GM19240 (cell line): Measurements from ENCODE around the gene OAS2.
A peak's percentile ranks its signal among the peaks of the same experiment; 100 is the strongest.
"Not testable (repeated sequence)": the region's sequence is repeated elsewhere in the genome, so short reads cannot be mapped to it uniquely, and the experiment has no call there.

Experiments used
- DNase-seq: peaks from one replicate; pipeline ENCODE4 v3.0.0; 2011; ENCODE audit warnings: low spot score; ENCODE audit not compliant: insufficient read length

The OAS2 gene

DNA sequence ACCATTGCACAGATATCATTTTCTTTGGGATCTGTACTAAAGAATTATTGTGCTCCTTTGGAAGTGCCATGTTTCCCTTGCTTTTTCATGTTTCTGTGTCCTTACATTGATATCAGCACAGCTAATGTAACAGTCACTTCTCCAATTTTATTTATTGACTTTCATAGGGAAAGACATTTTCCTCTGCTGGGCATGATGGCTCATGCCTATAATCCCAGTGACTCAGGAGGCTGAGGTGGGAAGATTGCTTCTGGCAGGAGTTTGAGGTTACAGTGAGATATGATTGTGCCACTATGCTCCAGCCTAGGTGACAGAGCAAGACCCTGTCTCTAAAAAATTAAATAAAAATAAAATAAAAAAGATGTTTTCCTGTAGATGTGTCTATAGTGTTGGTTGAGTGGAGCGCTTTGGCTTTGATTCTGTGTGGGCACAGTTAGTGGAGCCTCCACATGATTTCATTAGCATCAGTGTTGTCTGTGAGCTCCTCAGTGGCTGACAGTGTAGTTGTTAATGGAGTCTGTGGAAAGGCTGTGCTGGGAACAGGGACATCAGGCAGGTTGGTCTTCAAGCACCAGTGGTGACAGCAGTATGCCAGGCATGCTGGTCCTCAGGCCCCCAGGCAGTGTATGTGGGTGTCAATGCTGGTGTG is 7.4 kb downstream of the OAS2 start:
- DNase-seq = no peak

- no peak for DNase-seq
Measured at GRCh38 chr12:112986291-112986800, 8.0 kb downstream of the OAS2 start.

DNA sequence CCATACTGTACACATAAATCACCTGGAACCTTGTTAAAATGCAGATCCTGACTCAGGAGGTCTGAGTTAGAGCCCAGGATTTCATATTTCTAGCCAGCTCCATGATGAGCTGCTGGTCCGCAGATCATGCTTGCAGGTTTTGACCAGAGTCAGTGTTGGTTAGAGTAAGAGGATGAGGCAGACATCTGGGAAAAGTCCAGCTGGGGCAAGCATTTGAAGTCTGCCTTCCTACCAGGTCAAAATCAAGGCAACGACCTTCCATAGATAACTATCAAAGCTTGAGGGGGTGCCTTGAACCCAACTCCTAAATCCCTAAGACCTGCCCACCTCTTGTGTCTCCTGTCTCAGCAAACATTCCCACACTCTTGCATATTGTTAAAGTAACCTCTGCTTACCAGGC is 9.2 kb downstream of the OAS2 start:
- no peak for DNase-seq

DNA sequence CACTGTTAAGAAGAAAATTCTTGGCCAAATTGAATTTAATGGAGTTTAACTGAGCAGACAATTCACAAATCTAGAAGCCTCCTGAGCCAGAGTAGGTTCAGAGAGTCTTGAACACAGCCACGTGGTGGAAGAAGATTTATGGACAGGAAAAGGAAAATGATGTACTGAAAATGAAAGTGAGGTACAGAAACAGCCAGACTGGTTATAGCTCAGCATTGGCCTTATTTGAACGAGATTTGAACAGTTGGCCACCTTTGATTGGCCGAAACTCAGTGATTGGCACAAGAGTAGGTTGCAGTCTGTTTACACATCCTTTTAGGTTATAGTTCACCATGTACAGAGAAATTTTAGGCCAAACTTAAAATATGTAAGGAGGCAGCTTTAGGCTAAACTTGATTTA is 9.9 kb downstream of the OAS2 start:
- DNase-seq = no peak

GRCh38 chr12:112988823-112989385 is 10.6 kb downstream of the OAS2 start:
- DNase-seq = not testable (repeated sequence)

- DNase-seq = no peak
Measured at GRCh38 chr12:112989806-112990205, 11.5 kb downstream of the OAS2 start.

- DNase-seq = peak; percentile 30
Measured at GRCh38 chr12:112992541-112993398, 14.5 kb downstream of the OAS2 start.

DNA sequence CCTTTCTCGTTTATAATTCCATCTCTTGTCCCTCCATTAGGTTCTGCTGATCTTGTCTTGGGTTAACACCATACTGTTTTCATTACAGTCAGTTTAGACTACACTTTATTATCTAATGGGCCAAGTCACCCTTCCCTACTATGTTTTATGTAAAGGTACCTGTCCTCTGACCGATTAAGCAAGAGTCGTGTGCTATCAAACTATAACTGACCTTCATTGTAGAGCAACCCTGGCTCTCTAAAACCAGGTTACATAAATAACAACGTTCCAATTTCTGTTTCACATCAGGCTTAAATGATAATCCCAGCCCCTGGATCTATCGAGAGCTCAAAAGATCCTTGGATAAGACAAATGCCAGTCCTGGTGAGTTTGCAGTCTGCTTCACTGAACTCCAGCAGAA is 16.7 kb downstream of the OAS2 start:
- no peak for DNase-seq

GRCh38 chr12:112996501-112996900 is 18.2 kb downstream of the OAS2 start:
- DNase-seq = no peak

GRCh38 chr12:112997506-112997905 is 19.2 kb downstream of the OAS2 start:
- no peak for DNase-seq

- peak; percentile 48 for DNase-seq
Measured at GRCh38 chr12:112998987-112999767, 20.9 kb downstream of the OAS2 start.

- no peak for DNase-seq
Measured at GRCh38 chr12:113000433-113000832, 22.1 kb downstream of the OAS2 start.

DNA sequence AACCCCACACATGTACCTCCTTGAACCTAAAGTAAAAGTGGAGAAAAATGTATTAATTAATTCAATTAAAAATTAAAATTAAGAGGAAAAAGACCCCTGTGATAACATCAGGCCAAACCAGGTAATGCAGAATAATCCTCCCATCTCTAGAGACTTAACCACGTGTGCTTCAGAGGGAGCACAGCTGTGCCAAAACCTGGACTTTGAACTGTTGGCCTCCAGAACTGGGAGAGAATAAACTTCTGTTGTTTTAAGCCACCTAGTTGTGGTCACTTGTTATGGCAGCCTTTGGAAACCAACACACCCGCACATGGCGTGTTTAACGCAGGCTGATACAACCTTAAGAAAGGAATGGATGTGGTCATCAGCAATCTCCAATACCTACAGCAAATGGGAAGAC is 23.8 kb downstream of the OAS2 start:
- no peak for DNase-seq

DNA sequence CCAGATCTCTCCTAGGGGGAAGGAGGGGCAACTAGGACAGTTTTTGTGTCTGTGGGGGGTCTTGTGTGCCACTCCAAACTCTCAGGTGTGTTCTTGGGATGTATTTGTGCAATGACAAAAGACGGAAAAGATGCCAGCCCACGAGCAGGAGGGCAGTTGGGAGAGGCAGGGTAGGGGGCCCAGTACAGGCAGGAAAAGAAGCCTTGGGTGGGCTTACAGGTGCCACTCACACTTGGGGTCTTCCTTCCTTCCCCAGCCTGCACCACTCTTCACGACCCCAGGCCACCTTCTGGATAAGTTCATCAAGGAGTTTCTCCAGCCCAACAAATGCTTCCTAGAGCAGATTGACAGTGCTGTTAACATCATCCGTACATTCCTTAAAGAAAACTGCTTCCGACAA is 24.4 kb downstream of the OAS2 start:
- no peak for DNase-seq

DNA sequence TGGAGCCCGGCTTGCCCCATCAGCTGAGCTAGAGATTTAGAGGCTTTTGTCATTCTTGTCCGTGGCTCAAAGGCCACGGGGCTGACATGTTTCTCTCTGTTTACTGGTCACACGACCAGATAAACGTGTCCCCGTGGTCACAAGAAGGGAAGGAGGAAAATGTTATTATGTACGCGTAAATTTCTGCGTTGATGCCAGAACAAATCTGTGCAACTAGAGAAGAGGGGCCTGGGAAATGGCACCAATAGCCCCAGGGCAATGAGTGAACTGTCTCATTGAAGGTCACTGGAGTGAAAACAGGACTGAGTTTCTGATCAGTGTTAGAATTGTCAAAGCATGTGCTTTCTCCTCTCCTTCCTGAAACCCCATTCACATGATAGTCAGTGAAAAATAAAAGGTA is 25.3 kb downstream of the OAS2 start:
- DNase-seq = no peak

GRCh38 chr12:113005762-113006161 is 27.4 kb downstream of the OAS2 start:
- DNase-seq = no peak

- DNase-seq = no peak
Measured at GRCh38 chr12:113006206-113006605, 27.9 kb downstream of the OAS2 start.

- DNase-seq = no peak
Measured at GRCh38 chr12:113006641-113007040, 28.3 kb downstream of the OAS2 start.

DNA sequence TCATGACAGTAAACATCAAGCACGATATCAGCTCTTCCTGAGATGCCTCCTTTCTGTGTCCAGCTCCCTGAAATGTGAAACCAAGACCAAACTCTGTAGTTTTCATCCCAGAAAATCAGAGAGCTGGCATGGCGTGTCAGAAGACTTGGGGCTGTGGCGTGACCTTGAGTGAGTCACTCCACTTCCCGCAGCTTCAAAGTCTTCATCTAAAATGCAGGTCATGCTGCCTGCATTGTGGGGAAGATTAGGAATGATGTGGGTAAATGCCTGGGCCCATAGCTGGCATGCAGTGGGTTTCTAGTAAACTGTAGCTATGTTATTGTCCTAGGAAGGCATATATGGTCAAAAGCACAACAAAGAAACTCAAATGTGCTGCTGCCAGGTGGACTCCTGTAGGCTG is 28.8 kb downstream of the OAS2 start:
- no peak for DNase-seq

- no peak for DNase-seq
Measured at GRCh38 chr12:113010701-113011100, 32.4 kb downstream of the OAS2 start.

- no peak for DNase-seq
Measured at GRCh38 chr12:113014565-113014964, 36.2 kb downstream of the OAS2 start.

DNA sequence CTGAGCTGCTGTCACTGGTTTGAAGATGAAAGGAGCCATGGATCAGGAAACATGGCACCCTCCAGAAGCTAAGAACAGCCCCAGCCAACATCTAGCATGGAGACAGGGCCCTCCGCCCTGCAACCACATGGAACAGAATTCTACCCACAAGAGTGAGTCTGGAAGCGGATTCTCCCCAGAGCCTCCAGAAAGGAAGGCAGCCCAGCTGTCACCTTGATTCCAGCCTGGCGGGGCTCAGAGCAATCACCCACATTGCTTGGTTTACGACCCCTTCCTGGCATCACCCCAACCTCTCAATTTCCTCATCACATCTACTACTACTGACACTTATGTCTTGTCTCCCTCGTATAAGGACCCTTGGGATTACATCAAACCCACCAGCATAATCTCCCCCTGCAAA is 38.5 kb downstream of the OAS2 start:
- DNase-seq = no peak
